ENCODE measurements around the gene NPC1.
"Not testable (repeated sequence)": the region's sequence is repeated elsewhere in the genome, so short reads cannot be mapped to it uniquely, and the experiment has no call there.

The NPC1 gene

DNA sequence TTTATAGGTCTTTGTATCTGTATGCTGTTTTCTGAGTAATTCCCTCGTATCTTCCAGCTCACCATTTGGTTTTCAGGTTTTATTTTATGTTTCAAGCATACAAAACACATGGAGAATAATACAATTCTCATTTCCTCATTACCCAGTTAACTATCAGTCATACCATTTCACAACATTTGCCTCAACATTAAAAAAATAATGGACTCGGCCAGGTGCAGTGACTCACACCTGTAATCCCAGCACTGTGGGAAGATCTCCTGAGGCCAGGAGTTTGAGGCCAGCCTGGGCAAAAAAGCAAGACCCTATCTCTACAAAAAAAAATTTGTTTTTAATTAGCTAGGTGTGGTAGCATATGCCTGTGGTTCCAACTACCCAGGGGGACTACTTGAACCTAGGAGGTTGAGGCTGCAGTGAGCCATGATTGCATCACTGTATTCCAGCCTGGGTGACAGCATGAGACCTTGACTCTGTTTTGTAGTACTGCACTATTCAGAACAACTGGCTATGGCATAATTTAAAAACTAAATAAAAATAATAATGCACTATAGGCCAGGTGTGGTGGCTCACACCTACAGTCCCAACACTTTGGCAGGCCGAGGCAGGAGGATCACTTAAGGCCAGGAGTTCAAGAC is 20.3 kb downstream of the NPC1 start:
- no peaks in the 10 kb centered on the region for H3K4me1 ChIP-seq (ENCODE audit: control insufficient read depth, low read depth, low read length)
- no CpG with 5 or more reads among the region's 3 CpGs for WGBS (ENCODE audit: extremely low coverage, insufficient coverage, low lambda C conversion rate)
- peaks cover 6% of the 10 kb centered on the region for H3K36me3 ChIP-seq (ENCODE audit: control insufficient read depth, insufficient read depth, low read length)
- H3K4me2 ChIP-seq (ENCODE audit: low read length) = no peak overlapping the region
- H3K18ac ChIP-seq (ENCODE audit: low read length) = no peak overlapping the region
- no peaks in the 10 kb centered on the region for H3K79me1 ChIP-seq (ENCODE audit: low read length)
- no peak overlapping the region for H3K4ac ChIP-seq (ENCODE audit: low read depth, low read length)
- H4K8ac ChIP-seq (ENCODE audit: low read depth, low read length) = no peak overlapping the region
- no peak for DNase-seq
- H3K9ac ChIP-seq (ENCODE audit: low read length) = no peak overlapping the region
- no peak overlapping the region for H2BK120ac ChIP-seq (ENCODE audit: low read depth, low read length)
- no peak overlapping the region for H3K23ac ChIP-seq (ENCODE audit: low read length)
- H2BK5ac ChIP-seq (ENCODE audit: low read length) = no peak overlapping the region
- no peak overlapping the region for H4K5ac ChIP-seq (ENCODE audit: low read length)
- H3K4me3 ChIP-seq (ENCODE audit: low read length) = no peak overlapping the region
- H3K79me2 ChIP-seq (ENCODE audit: control insufficient read depth, insufficient read depth, low read length) = no peaks in the 10 kb centered on the region
- no peak overlapping the region for H3K56ac ChIP-seq (ENCODE audit: low read length)
- no peaks in the 10 kb centered on the region for H3K27me3 ChIP-seq (ENCODE audit: insufficient read depth, low read length, poor library complexity)
- H2BK15ac ChIP-seq (replicated peaks; ENCODE audit: low read depth) = no peak overlapping the region
- no peak overlapping the region for H2AK5ac ChIP-seq (ENCODE audit: low read length)
- no peak overlapping the region for H3K27ac ChIP-seq (ENCODE audit: low read depth, low read length)

DNA sequence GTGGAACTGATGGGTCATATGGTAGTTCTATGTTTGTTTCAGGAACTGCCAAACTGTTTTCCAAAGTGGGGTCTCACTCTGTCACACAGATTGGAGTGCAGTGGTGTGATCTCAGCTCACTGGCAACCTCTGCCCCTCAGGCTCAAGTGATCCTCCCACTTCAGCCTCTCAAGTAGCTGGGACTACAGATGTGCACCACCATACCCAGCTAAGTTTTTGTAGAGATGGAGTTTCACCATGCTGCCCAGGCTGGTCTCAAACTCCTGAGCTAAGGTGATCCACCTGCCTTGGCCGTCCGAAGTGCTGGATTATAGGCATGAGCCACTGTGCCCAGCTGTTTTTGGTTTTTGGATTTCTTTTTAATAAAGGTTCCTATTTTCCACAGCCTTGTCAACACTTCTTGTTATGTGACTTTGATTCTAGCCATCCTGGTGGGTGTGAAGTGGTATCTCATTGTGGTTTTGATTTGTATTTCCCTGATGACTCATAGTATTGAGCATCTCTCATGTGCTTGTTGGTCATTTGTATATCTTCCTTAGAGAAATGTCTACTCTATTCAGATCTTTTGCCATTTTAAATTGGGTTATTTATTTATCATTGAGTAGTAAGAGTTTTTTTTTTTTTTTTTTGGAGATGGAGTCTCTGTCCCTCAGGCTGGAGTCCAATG is 22.8 kb downstream of the NPC1 start:
- H3K27ac ChIP-seq (ENCODE audit: low read depth, low read length) = no peak overlapping the region
- no peak overlapping the region for H2BK15ac ChIP-seq (replicated peaks; ENCODE audit: low read depth)
- no CpG with 5 or more reads among the region's 2 CpGs for whole genome bisulfite sequencing (ENCODE audit: extremely low coverage, insufficient coverage, low lambda C conversion rate)
- no peak overlapping the region for H2BK5ac ChIP-seq (ENCODE audit: low read length)
- no peaks in the 10 kb centered on the region for H3K27me3 ChIP-seq (ENCODE audit: insufficient read depth, low read length, poor library complexity)
- H3K4me3 ChIP-seq (ENCODE audit: low read length) = no peak overlapping the region
- no peak overlapping the region for H3K4me2 ChIP-seq (ENCODE audit: low read length)
- no peaks in the 10 kb centered on the region for H3K79me2 ChIP-seq (ENCODE audit: control insufficient read depth, insufficient read depth, low read length)
- no peak overlapping the region for H4K5ac ChIP-seq (ENCODE audit: low read length)
- no peak overlapping the region for H3K9ac ChIP-seq (ENCODE audit: low read length)
- H4K8ac ChIP-seq (ENCODE audit: low read depth, low read length) = no peak overlapping the region
- no peaks in the 10 kb centered on the region for H3K4me1 ChIP-seq (ENCODE audit: control insufficient read depth, low read depth, low read length)
- DNase-seq = no peak
- no peak overlapping the region for H3K4ac ChIP-seq (ENCODE audit: low read depth, low read length)
- no peaks in the 10 kb centered on the region for H3K79me1 ChIP-seq (ENCODE audit: low read length)
- no peak overlapping the region for H2AK5ac ChIP-seq (ENCODE audit: low read length)
- peaks cover 4% of the 10 kb centered on the region for H3K36me3 ChIP-seq (ENCODE audit: control insufficient read depth, insufficient read depth, low read length)
- H3K56ac ChIP-seq (ENCODE audit: low read length) = no peak overlapping the region
- no peak overlapping the region for H3K18ac ChIP-seq (ENCODE audit: low read length)
- no peak overlapping the region for H2BK120ac ChIP-seq (ENCODE audit: low read depth, low read length)
- no peak overlapping the region for H3K23ac ChIP-seq (ENCODE audit: low read length)

DNA sequence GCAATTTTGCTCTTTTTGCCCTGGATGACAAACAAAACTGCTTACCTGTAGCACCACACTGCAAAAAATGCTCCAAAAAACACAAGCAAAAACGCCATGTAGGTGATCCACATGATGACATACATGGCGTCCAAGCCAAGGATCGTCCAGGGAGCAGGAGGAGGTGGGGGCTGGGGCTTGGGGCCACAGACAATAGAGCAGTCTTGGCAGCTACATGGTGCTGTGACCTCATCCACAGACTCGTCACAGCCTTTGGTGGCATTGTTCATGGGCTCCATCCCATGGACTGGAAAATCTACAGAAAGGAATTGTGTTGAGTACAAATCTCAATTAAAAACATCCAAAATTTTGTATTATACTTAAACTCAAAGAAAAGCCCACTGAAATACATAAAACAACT is 26.1 kb downstream of the NPC1 start:
- no peak overlapping the region for H2AK5ac ChIP-seq (ENCODE audit: low read length)
- no peaks in the 10 kb centered on the region for H3K27me3 ChIP-seq (ENCODE audit: insufficient read depth, low read length, poor library complexity)
- H3K4me1 ChIP-seq (ENCODE audit: control insufficient read depth, low read depth, low read length) = no peaks in the 10 kb centered on the region
- H2BK15ac ChIP-seq (replicated peaks; ENCODE audit: low read depth) = no peak overlapping the region
- no peak overlapping the region for H4K8ac ChIP-seq (ENCODE audit: low read depth, low read length)
- H4K5ac ChIP-seq (ENCODE audit: low read length) = no peak overlapping the region
- no peak overlapping the region for H3K9ac ChIP-seq (ENCODE audit: low read length)
- no peak overlapping the region for H3K18ac ChIP-seq (ENCODE audit: low read length)
- no peak overlapping the region for H2BK120ac ChIP-seq (ENCODE audit: low read depth, low read length)
- no CpG with 5 or more reads among the region's 4 CpGs for WGBS (ENCODE audit: extremely low coverage, insufficient coverage, low lambda C conversion rate)
- H3K79me1 ChIP-seq (ENCODE audit: low read length) = no peaks in the 10 kb centered on the region
- peaks cover 9% of the 10 kb centered on the region for H3K36me3 ChIP-seq (ENCODE audit: control insufficient read depth, insufficient read depth, low read length)
- H3K27ac ChIP-seq (ENCODE audit: low read depth, low read length) = no peak overlapping the region
- H3K23ac ChIP-seq (ENCODE audit: low read length) = no peak overlapping the region
- no peak overlapping the region for H3K56ac ChIP-seq (ENCODE audit: low read length)
- H3K4me2 ChIP-seq (ENCODE audit: low read length) = no peak overlapping the region
- no peak overlapping the region for H3K4ac ChIP-seq (ENCODE audit: low read depth, low read length)
- H3K79me2 ChIP-seq (ENCODE audit: control insufficient read depth, insufficient read depth, low read length) = no peaks in the 10 kb centered on the region
- no peak overlapping the region for H3K4me3 ChIP-seq (ENCODE audit: low read length)
- no peak for DNase-seq
- H2BK5ac ChIP-seq (ENCODE audit: low read length) = no peak overlapping the region

GRCh38 chr18:23557511-23557910 is 28.8 kb downstream of the NPC1 start:
- not testable (repeated sequence) for H3K79me2 ChIP-seq (ENCODE audit: control insufficient read depth, insufficient read depth, low read length); H3K4me1 ChIP-seq (ENCODE audit: control insufficient read depth, low read depth, low read length); H3K9ac ChIP-seq (ENCODE audit: low read length); H3K4ac ChIP-seq (ENCODE audit: low read depth, low read length); H3K56ac ChIP-seq (ENCODE audit: low read length); H3K27ac ChIP-seq (ENCODE audit: low read depth, low read length); DNase-seq; H2AK5ac ChIP-seq (ENCODE audit: low read length); H2BK120ac ChIP-seq (ENCODE audit: low read depth, low read length); H3K4me2 ChIP-seq (ENCODE audit: low read length); H3K18ac ChIP-seq (ENCODE audit: low read length); H3K4me3 ChIP-seq (ENCODE audit: low read length); H2BK15ac ChIP-seq (replicated peaks; ENCODE audit: low read depth); H3K27me3 ChIP-seq (ENCODE audit: insufficient read depth, low read length, poor library complexity); H3K23ac ChIP-seq (ENCODE audit: low read length); H2BK5ac ChIP-seq (ENCODE audit: low read length); H4K8ac ChIP-seq (ENCODE audit: low read depth, low read length); H4K5ac ChIP-seq (ENCODE audit: low read length); H3K79me1 ChIP-seq (ENCODE audit: low read length)
- WGBS (ENCODE audit: extremely low coverage, insufficient coverage, low lambda C conversion rate) = no CpG with 5 or more reads among the region's 8 CpGs
- H3K36me3 ChIP-seq (ENCODE audit: control insufficient read depth, insufficient read depth, low read length) = peaks cover 26% of the 10 kb centered on the region

- no peak overlapping the region for H3K56ac ChIP-seq (ENCODE audit: low read length)
- no peak for DNase-seq
- peaks cover 32% of the 10 kb centered on the region for H3K36me3 ChIP-seq (ENCODE audit: control insufficient read depth, insufficient read depth, low read length)
- H3K4me2 ChIP-seq (ENCODE audit: low read length) = no peak overlapping the region
- no peaks in the 10 kb centered on the region for H3K79me2 ChIP-seq (ENCODE audit: control insufficient read depth, insufficient read depth, low read length)
- no peak overlapping the region for H3K9ac ChIP-seq (ENCODE audit: low read length)
- no peak overlapping the region for H2BK120ac ChIP-seq (ENCODE audit: low read depth, low read length)
- H3K27me3 ChIP-seq (ENCODE audit: insufficient read depth, low read length, poor library complexity) = no peaks in the 10 kb centered on the region
- no peak overlapping the region for H3K23ac ChIP-seq (ENCODE audit: low read length)
- H3K79me1 ChIP-seq (ENCODE audit: low read length) = no peaks in the 10 kb centered on the region
- H2BK5ac ChIP-seq (ENCODE audit: low read length) = no peak overlapping the region
- no peak overlapping the region for H2AK5ac ChIP-seq (ENCODE audit: low read length)
- no peak overlapping the region for H3K27ac ChIP-seq (ENCODE audit: low read depth, low read length)
- no peak overlapping the region for H4K5ac ChIP-seq (ENCODE audit: low read length)
- H2BK15ac ChIP-seq (replicated peaks; ENCODE audit: low read depth) = no peak overlapping the region
- no peak overlapping the region for H3K18ac ChIP-seq (ENCODE audit: low read length)
- H3K4me3 ChIP-seq (ENCODE audit: low read length) = no peak overlapping the region
- no peak overlapping the region for H3K4ac ChIP-seq (ENCODE audit: low read depth, low read length)
- WGBS (ENCODE audit: extremely low coverage, insufficient coverage, low lambda C conversion rate) = no CpG with 5 or more reads among the region's 19 CpGs
- no peak overlapping the region for H4K8ac ChIP-seq (ENCODE audit: low read depth, low read length)
- no peaks in the 10 kb centered on the region for H3K4me1 ChIP-seq (ENCODE audit: control insufficient read depth, low read depth, low read length)
Observed at GRCh38 chr18:23556145-23556780, 30.0 kb downstream of the NPC1 start.

Measured in mesendoderm (in vitro differentiated cells).